Neural progenitor cell (in vitro differentiated cells): ENCODE results near the gene SERPINA9. TPM values are rescaled to one million over a fixed set of nuclear protein-coding genes. Genes with fewer than 3 reads are reported as not detected.

Experiments
- DNase-seq: peaks from one replicate; pipeline ENCODE4 v3.0.0-alpha.2; 2016; ENCODE audit warnings: low spot score
- H2AFZ ChIP-seq: fragments of 200-600 bp; sonication (generic); replicated peaks from 2 replicates; pipeline ENCODE4 v1.6.1; 2016; ENCODE audit warnings: antibody characterized with exemption
- H3F3A ChIP-seq: fragments of 200-600 bp; sonication (generic); 2 replicates; pipeline ENCODE4 v1.6.1; 2016; ENCODE audit warnings: antibody characterized with exemption, low read depth
- H3K27ac ChIP-seq: fragments of 200-600 bp; sonication (generic); 2 replicates; pipeline ENCODE4 v1.5.1; 2016; ENCODE audit warnings: mild to moderate bottlenecking
- H3K27me3 ChIP-seq: fragments of 200-600 bp; sonication (generic); 2 replicates; pipeline ENCODE4 v1.6.1; 2016; ENCODE audit warnings: mild to moderate bottlenecking, moderate library complexity
- H3K36me3 ChIP-seq: fragments of 200-600 bp; sonication (generic); 2 replicates; pipeline ENCODE4 v1.5.1; 2016
- H3K4me1 ChIP-seq: fragments of 200-600 bp; sonication (generic); 2 replicates; pipeline ENCODE4 v1.6.1; 2016; ENCODE audit warnings: mixed run types
- H3K4me2 ChIP-seq: fragments of 200-600 bp; sonication (generic); 2 replicates; pipeline ENCODE4 v1.6.1; 2016
- H3K4me3 ChIP-seq: fragments of 200-600 bp; sonication (generic); 2 replicates; pipeline ENCODE4 v1.5.1; 2016
- H3K79me2 ChIP-seq: fragments of 200-600 bp; sonication (generic); 2 replicates; pipeline ENCODE4 v1.6.1; 2016; ENCODE audit warnings: low read depth
- H3K9ac ChIP-seq: fragments of 200-600 bp; sonication (generic); 2 replicates; pipeline ENCODE4 v1.6.1; 2016
- H3K9me3 ChIP-seq: fragments of 200-600 bp; sonication (generic); 2 replicates; pipeline ENCODE4 v1.5.1; 2016; ENCODE audit warnings: low read depth
- H4K20me1 ChIP-seq: fragments of 200-600 bp; sonication (generic); 2 replicates; pipeline ENCODE4 v1.6.1; 2016; ENCODE audit warnings: low read depth
- H3K27ac Mint-ChIP-seq: 3 replicates; pipeline ENCODE4 v1.8.0; 2021; ENCODE audit warnings: mixed read lengths
- H3K27me3 Mint-ChIP-seq: 2 replicates; pipeline ENCODE4 v1.8.0; 2022; ENCODE audit warnings: low read depth, mild to moderate bottlenecking, inconsistent platforms, moderate library complexity, mixed read lengths; ENCODE audit not compliant: insufficient read depth
- H3K36me3 Mint-ChIP-seq: 3 replicates; pipeline ENCODE4 v1.8.0; 2021; ENCODE audit warnings: mixed read lengths
- H3K4me1 Mint-ChIP-seq: 3 replicates; pipeline ENCODE4 v1.8.0; 2021; ENCODE audit warnings: mixed read lengths
- H3K4me3 Mint-ChIP-seq: 3 replicates; pipeline ENCODE4 v1.8.0; 2021; ENCODE audit warnings: mild to moderate bottlenecking, moderate library complexity, mixed read lengths
- H3K9me3 Mint-ChIP-seq: 3 replicates; pipeline ENCODE4 v1.8.0; 2020; ENCODE audit warnings: mixed read lengths
- EZH2 ChIP-seq: fragments of 200-600 bp; sonication (generic); IDR thresholded peaks from 2 replicates; pipeline ENCODE4 v1.6.1; 2017; ENCODE audit warnings: antibody characterized with exemption, mild to moderate bottlenecking, moderate library complexity
- EZH2phosphoT487 ChIP-seq: fragments of 200-600 bp; sonication (generic); IDR thresholded peaks from 2 replicates; pipeline ENCODE4 v1.6.1; 2017; ENCODE audit warnings: antibody characterized with exemption
- total RNA-seq: library from RNA; depleted of rRNA; stranded (reverse); fragments of >200 nt; gene quantifications from 2 replicates; pipeline ENCODE4 v1.2.3, GENCODE V29; 2015; ENCODE audit warnings: low replicate concordance
- TF ChIP-seq, protein P1 (sequence below): fragments of 200-600 bp; sonication (generic); IDR thresholded peaks from 2 replicates; pipeline ENCODE4 v1.5.1; 2017; ENCODE audit warnings: antibody characterized with exemption, mild to moderate bottlenecking

SERPINA9 gene
- total RNA-seq, 1 donor from 2014 or later = not detected

DNA sequence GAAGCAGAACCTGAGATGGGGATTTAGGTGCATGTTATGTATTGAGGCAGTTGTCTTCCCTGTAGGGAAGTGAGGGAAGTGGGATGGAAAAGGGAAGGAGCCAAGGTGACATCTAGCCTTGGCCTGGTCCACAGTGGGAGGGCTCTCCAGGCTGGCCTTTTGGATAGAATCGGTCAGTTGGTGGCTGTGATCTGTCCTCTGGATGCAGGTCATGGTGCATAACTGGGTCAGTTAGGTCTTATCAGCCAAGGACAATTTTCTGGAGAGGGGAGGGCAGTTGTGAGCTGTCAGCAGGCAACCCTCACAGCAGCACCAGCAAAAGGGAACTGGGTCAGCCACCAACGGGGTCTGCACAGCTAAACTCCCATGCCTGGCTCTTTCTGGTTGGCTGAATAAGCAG is 23.7 kb upstream of the SERPINA9 start:
- H3K27ac Mint-ChIP-seq = no peak overlapping the region
- no peak overlapping the region for H3K4me3 Mint-ChIP-seq
- no peaks in the 10 kb centered on the region for H3K36me3 ChIP-seq
- H3K27me3 Mint-ChIP-seq = peaks cover 5% of the 10 kb centered on the region
- H3F3A ChIP-seq = no peaks in the 10 kb centered on the region
- H3K27me3 ChIP-seq = no peaks in the 10 kb centered on the region
- H2AFZ ChIP-seq = no peak overlapping the region
- no peak overlapping the region for H3K27ac ChIP-seq
- H3K9me3 Mint-ChIP-seq = no peaks in the 10 kb centered on the region
- no peaks in the 10 kb centered on the region for H3K79me2 ChIP-seq
- no peaks in the 10 kb centered on the region for H3K36me3 Mint-ChIP-seq
- no peak overlapping the region for H3K9ac ChIP-seq
- H3K4me1 ChIP-seq = no peaks in the 10 kb centered on the region
- no peak for DNase-seq
- no peak overlapping the region for H3K4me3 ChIP-seq
- H4K20me1 ChIP-seq = no peaks in the 10 kb centered on the region
- TF ChIP-seq EZH2 (no peak), EZH2phosphoT487 (no peak)
- TF ChIP-seq, protein P1, sequence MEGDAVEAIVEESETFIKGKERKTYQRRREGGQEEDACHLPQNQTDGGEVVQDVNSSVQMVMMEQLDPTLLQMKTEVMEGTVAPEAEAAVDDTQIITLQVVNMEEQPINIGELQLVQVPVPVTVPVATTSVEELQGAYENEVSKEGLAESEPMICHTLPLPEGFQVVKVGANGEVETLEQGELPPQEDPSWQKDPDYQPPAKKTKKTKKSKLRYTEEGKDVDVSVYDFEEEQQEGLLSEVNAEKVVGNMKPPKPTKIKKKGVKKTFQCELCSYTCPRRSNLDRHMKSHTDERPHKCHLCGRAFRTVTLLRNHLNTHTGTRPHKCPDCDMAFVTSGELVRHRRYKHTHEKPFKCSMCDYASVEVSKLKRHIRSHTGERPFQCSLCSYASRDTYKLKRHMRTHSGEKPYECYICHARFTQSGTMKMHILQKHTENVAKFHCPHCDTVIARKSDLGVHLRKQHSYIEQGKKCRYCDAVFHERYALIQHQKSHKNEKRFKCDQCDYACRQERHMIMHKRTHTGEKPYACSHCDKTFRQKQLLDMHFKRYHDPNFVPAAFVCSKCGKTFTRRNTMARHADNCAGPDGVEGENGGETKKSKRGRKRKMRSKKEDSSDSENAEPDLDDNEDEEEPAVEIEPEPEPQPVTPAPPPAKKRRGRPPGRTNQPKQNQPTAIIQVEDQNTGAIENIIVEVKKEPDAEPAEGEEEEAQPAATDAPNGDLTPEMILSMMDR = no peak
- no peaks in the 10 kb centered on the region for H3K9me3 ChIP-seq
- no peak overlapping the region for H3K4me2 ChIP-seq
- H3K4me1 Mint-ChIP-seq = no peaks in the 10 kb centered on the region

DNA sequence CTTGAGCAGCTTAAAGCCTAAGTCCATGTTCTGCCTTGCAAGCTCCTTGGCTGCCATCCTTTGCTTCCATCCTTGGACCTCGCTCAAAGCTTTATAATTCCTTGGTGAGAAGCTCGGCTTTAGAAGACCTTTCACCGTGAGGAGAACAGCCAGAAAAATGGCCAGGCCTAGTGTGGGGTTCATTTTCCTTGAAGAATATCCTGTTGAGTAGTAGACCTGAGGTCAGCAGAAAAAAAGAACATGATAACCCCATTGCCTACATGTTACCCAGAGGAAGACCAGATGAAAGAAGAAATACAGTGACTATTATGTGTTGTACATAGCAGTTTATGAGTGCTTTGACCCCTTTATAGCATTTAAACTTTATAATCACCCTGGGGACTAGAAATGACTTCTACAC is 22.2 kb upstream of the SERPINA9 start:
- no peak for TF ChIP-seq EZH2
- TF ChIP-seq, protein P1 = no peak
- TF ChIP-seq EZH2phosphoT487 = no peak
- H3K9me3 Mint-ChIP-seq = peaks cover 2% of the 10 kb centered on the region
- no peaks in the 10 kb centered on the region for H3K4me1 Mint-ChIP-seq
- H3K9ac ChIP-seq = no peak overlapping the region
- no peaks in the 10 kb centered on the region for H3K36me3 ChIP-seq
- H3K27ac Mint-ChIP-seq = no peak overlapping the region
- no peaks in the 10 kb centered on the region for H3K9me3 ChIP-seq
- H3K4me3 ChIP-seq = no peak overlapping the region
- no peak for DNase-seq
- peaks cover 3% of the 10 kb centered on the region for H3K27me3 Mint-ChIP-seq
- no peaks in the 10 kb centered on the region for H3F3A ChIP-seq
- no peak overlapping the region for H3K27ac ChIP-seq
- H3K4me2 ChIP-seq = no peak overlapping the region
- no peaks in the 10 kb centered on the region for H3K4me1 ChIP-seq
- no peaks in the 10 kb centered on the region for H3K27me3 ChIP-seq
- H3K79me2 ChIP-seq = no peaks in the 10 kb centered on the region
- no peak overlapping the region for H3K4me3 Mint-ChIP-seq
- no peaks in the 10 kb centered on the region for H3K36me3 Mint-ChIP-seq
- H4K20me1 ChIP-seq = no peaks in the 10 kb centered on the region
- H2AFZ ChIP-seq = no peak overlapping the region

DNA sequence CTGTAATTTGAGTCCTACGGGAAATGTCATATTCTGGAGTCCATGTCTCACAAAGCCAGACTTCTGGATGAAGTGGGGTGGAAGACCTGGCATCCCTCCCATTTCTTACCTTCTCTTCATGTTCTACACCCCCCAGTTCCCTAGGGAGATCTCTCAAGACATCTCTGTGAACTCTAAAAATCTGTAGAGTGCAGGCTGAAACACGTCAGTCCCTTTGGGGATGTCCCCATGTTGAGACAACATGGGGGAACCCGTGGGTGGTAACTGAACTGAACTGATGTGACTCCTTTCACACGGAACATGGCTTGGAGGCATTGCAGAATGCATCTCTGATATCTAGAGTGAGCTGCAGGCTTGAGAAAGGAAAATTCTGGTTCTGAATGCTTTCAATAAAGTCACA is 18.1 kb upstream of the SERPINA9 start:
- Histone ChIP-seq H2AFZ (no peak overlapping the region), H3K9ac (no peak overlapping the region), H3F3A (no peaks in the 10 kb centered on the region), H3K4me3 (no peak overlapping the region), H3K36me3 (no peaks in the 10 kb centered on the region), H3K27me3 (no peaks in the 10 kb centered on the region), H4K20me1 (no peaks in the 10 kb centered on the region), H3K4me1 (no peaks in the 10 kb centered on the region), H3K79me2 (no peaks in the 10 kb centered on the region), H3K27ac (no peak overlapping the region), H3K4me2 (no peak overlapping the region), H3K9me3 (no peaks in the 10 kb centered on the region)
- no peaks in the 10 kb centered on the region for H3K36me3 Mint-ChIP-seq
- no peaks in the 10 kb centered on the region for H3K4me1 Mint-ChIP-seq
- TF ChIP-seq, protein P1 = no peak
- TF ChIP-seq EZH2phosphoT487 = no peak
- no peaks in the 10 kb centered on the region for H3K27me3 Mint-ChIP-seq
- no peak overlapping the region for H3K27ac Mint-ChIP-seq
- no peak overlapping the region for H3K4me3 Mint-ChIP-seq
- peaks cover 3% of the 10 kb centered on the region for H3K9me3 Mint-ChIP-seq
- no peak for DNase-seq

DNA sequence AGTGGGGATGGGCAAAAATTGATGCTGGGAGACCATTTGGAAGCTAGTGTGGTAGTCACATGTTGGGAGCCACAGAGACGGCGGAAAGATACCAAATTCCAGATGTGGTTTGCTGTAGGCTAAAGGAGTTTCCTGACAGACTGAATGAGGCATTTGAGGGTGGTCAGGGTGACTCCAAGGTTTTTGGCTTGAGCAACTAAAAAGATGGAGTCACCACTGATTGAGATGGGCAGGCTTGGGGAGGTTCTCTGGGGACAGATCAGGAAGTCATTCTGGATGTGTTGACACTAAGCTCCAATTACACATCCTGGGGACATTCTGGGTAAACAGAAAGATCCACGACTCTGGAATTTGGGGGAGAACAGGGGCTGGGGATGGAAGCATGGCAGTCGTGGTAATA is 15.5 kb upstream of the SERPINA9 start:
- H3K4me1 ChIP-seq = peaks cover 6% of the 10 kb centered on the region
- no peak for TF ChIP-seq EZH2phosphoT487
- TF ChIP-seq EZH2 = no peak
- TF ChIP-seq, protein P1 = no peak
- Mint-ChIP-seq H3K4me3 (no peak overlapping the region), H3K9me3 (peaks cover 3% of the 10 kb centered on the region), H3K27me3 (peaks cover 5% of the 10 kb centered on the region), H3K4me1 (peaks cover 4% of the 10 kb centered on the region), H3K27ac (no peak overlapping the region), H3K36me3 (no peaks in the 10 kb centered on the region)
- H3K79me2 ChIP-seq = no peaks in the 10 kb centered on the region
- H3K9me3 ChIP-seq = no peaks in the 10 kb centered on the region
- H4K20me1 ChIP-seq = no peaks in the 10 kb centered on the region
- no peak overlapping the region for H3K27ac ChIP-seq
- no peak overlapping the region for H3K4me2 ChIP-seq
- no peaks in the 10 kb centered on the region for H3K36me3 ChIP-seq
- no peak for DNase-seq
- no peaks in the 10 kb centered on the region for H3K27me3 ChIP-seq
- no peak overlapping the region for H2AFZ ChIP-seq
- no peaks in the 10 kb centered on the region for H3F3A ChIP-seq
- no peak overlapping the region for H3K9ac ChIP-seq
- no peak overlapping the region for H3K4me3 ChIP-seq
